ENCODE data around the gene CSTF3. TPM values are rescaled to one million over a fixed set of nuclear protein-coding genes. Genes with fewer than 3 reads are reported as not detected.

Gene CSTF3
- 8.8 and 32.6 TPM in 2 replicates for total RNA-seq (ENCODE audit: low replicate concordance)

GRCh38 chr11:33161120-33162005, at the start of gene CSTF3:
TSS of gene CSTF3 (minus strand) at chr11:33161480. CDS start at chr11:33161325, 155 bp downstream.

GRCh38 chr11:33039274-33040032, 121.8 kb downstream of the CSTF3 start, which contains the start of gene TCP11L1:
TSS of gene TCP11L1 (plus strand) at chr11:33039572. CDS start at chr11:33043774, 4,202 bp downstream.

Other genes with a start within 250 kb of the CSTF3 start
- gene DEPDC7, start 145.6 kb downstream of the CSTF3 start, total RNA-seq (ENCODE audit: low replicate concordance): 3.5 and 3.8 TPM in 2 replicates
- gene TCP11L1, start 121.9 kb downstream of the CSTF3 start, total RNA-seq (ENCODE audit: low replicate concordance): 12.1 and 15.2 TPM in 2 replicates
- gene HIPK3, start 95.9 kb upstream of the CSTF3 start, total RNA-seq (ENCODE audit: low replicate concordance): 56.7 and 136 TPM in 2 replicates
- gene KIAA1549L, start 214.6 kb upstream of the CSTF3 start, total RNA-seq (ENCODE audit: low replicate concordance): 1.1 and 5.3 TPM in 2 replicates